ENCODE measurements around the gene SLC9A8.

- TF ChIP-seq FOXP1 (CRISPR knock-in tag; IDR thresholded peaks at IDR 0.05; ENCODE audit: borderline replicate concordance) = no peak
- no peak for TF ChIP-seq NR2C2 (CRISPR knock-in tag; IDR thresholded peaks at IDR 0.05)
- no peak for TF ChIP-seq CTCF (IDR thresholded peaks at IDR 0.05)
- TF ChIP-seq ELF4 (CRISPR knock-in tag; IDR thresholded peaks at IDR 0.05; ENCODE audit: low read depth) = no peak
- TF ChIP-seq CREB1 (CRISPR knock-in tag; IDR thresholded peaks at IDR 0.05) = no peak
- TF ChIP-seq PRDM15 (CRISPR knock-in tag; IDR thresholded peaks at IDR 0.05) = no peak
Measured at GRCh38 chr20:49803418-49803817, 9.2 kb upstream of the SLC9A8 start.
